ENCODE data around the gene PTPRD.

Gene PTPRD

DNA sequence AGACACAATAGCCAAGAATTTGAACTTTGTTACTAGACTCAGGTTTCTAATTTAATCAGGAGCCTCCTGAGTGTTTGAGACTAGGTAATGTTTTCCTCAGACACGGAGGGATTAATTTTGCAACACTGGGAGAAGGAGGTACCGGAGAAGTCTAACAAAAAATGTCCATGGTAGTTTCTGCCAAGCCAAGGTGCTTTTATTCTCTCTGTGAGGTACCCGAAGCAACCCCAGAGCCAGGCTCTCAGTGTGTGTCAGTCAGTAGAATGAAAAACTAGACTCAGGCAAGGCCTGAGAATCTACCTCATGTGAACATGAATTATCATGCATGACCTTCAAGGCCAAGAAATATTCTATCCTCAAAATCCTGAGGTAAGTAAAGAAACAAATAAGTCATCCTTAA is 1832.4 kb downstream of the PTPRD start:
- TF ChIP-seq, protein P1, sequence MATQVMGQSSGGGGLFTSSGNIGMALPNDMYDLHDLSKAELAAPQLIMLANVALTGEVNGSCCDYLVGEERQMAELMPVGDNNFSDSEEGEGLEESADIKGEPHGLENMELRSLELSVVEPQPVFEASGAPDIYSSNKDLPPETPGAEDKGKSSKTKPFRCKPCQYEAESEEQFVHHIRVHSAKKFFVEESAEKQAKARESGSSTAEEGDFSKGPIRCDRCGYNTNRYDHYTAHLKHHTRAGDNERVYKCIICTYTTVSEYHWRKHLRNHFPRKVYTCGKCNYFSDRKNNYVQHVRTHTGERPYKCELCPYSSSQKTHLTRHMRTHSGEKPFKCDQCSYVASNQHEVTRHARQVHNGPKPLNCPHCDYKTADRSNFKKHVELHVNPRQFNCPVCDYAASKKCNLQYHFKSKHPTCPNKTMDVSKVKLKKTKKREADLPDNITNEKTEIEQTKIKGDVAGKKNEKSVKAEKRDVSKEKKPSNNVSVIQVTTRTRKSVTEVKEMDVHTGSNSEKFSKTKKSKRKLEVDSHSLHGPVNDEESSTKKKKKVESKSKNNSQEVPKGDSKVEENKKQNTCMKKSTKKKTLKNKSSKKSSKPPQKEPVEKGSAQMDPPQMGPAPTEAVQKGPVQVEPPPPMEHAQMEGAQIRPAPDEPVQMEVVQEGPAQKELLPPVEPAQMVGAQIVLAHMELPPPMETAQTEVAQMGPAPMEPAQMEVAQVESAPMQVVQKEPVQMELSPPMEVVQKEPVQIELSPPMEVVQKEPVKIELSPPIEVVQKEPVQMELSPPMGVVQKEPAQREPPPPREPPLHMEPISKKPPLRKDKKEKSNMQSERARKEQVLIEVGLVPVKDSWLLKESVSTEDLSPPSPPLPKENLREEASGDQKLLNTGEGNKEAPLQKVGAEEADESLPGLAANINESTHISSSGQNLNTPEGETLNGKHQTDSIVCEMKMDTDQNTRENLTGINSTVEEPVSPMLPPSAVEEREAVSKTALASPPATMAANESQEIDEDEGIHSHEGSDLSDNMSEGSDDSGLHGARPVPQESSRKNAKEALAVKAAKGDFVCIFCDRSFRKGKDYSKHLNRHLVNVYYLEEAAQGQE (IDR thresholded peaks at IDR 0.05; ENCODE audit: insufficient read depth in 1 of 2, low read depth in 2 of 2, low read length in 2 of 2): no peak
- TF ChIP-seq SIN3A (IDR thresholded peaks at IDR 0.05; ENCODE audit: borderline replicate concordance, insufficient read depth, low read length) (no peak), TAF1 (IDR thresholded peaks at IDR 0.05; ENCODE audit: borderline replicate concordance, insufficient read depth, low read length) (no peak), POLR2AphosphoS5 (IDR thresholded peaks at IDR 0.05; ENCODE audit: low read depth, low read length) (no peak), FOXP2 (optimal IDR thresholded peaks at IDR 0.05; ENCODE audit: borderline replicate concordance, extremely low read depth, extremely low read length, insufficient read depth) (no peak)

DNA sequence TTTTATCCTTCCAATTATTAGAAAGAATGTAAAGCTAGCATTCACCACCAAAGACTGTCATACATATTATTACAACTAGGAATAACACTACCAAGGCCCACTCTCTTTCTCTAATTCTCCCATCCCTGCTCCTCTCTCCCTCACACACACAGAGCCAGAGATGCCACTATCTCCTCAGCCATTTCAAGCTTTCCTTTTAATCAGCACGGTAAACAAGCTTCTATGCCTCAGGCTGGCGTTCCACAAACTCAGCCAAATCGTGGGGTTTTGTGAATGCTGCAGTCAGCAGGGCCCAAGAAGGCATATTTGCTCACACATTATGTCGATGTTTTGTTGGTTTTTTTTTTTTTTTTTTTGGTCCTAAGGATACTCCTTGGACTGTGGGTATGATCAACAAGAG is 1833.3 kb downstream of the PTPRD start:
- TF ChIP-seq TAF1 (IDR thresholded peaks at IDR 0.05; ENCODE audit: borderline replicate concordance, insufficient read depth, low read length) (no peak), POLR2AphosphoS5 (IDR thresholded peaks at IDR 0.05; ENCODE audit: low read depth, low read length) (no peak), FOXP2 (optimal IDR thresholded peaks at IDR 0.05; ENCODE audit: borderline replicate concordance, extremely low read depth, extremely low read length, insufficient read depth) (no peak), SIN3A (IDR thresholded peaks at IDR 0.05; ENCODE audit: borderline replicate concordance, insufficient read depth, low read length) (no peak)
- TF ChIP-seq, protein P1 (IDR thresholded peaks at IDR 0.05; ENCODE audit: insufficient read depth in 1 of 2, low read depth in 2 of 2, low read length in 2 of 2): no peak

DNA sequence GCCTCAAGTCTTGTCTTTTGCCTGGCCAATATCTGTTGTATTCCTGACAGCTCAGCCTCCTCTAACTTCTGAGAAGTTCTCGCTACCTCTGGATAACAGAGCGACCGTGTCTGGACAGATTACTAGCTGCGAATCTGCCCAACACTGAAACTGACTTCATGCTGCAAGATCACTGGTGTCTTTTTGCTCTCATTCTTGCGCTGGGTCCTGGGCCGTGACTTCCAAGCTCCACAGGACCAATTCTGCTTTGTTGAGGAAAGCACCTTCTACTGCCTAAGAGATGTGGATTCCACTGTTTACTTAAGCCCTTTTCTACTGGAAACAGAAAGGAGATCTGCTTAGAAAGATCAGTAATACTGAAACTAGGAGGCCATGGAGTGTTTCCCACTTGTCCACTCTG is 1834.4 kb downstream of the PTPRD start:
- no peak for TF ChIP-seq TAF1 (IDR thresholded peaks at IDR 0.05; ENCODE audit: borderline replicate concordance, insufficient read depth, low read length)
- no peak for TF ChIP-seq POLR2AphosphoS5 (IDR thresholded peaks at IDR 0.05; ENCODE audit: low read depth, low read length)
- TF ChIP-seq FOXP2 (optimal IDR thresholded peaks at IDR 0.05; ENCODE audit: borderline replicate concordance, extremely low read depth, extremely low read length, insufficient read depth): no peak
- TF ChIP-seq, protein P1 (IDR thresholded peaks at IDR 0.05; ENCODE audit: insufficient read depth in 1 of 2, low read depth in 2 of 2, low read length in 2 of 2): no peak
- TF ChIP-seq SIN3A (IDR thresholded peaks at IDR 0.05; ENCODE audit: borderline replicate concordance, insufficient read depth, low read length): no peak

DNA sequence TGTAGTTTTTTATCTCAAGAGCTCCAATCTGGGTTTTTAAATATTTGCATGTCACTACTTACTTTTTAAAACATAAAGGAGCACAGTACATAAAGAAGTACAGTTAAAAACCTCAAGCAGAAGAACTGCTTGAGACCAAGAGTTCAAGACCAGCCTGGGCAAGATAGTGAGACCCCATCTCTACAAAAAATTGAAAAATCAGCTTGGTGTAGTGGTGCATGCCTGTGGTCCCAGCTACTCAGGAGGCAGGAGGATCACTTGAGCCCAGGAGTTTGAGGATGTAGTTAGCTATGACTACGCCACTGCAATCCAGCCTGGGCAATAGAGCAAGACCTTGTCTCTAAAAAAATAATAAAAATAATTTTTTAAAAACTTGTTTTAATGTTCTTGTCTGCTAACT is 1840.5 kb downstream of the PTPRD start:
- TF ChIP-seq SIN3A (IDR thresholded peaks at IDR 0.05; ENCODE audit: borderline replicate concordance, insufficient read depth, low read length) (no peak), POLR2AphosphoS5 (IDR thresholded peaks at IDR 0.05; ENCODE audit: low read depth, low read length) (no peak), FOXP2 (optimal IDR thresholded peaks at IDR 0.05; ENCODE audit: borderline replicate concordance, extremely low read depth, extremely low read length, insufficient read depth) (no peak)
- TF ChIP-seq, protein P1 (IDR thresholded peaks at IDR 0.05; ENCODE audit: insufficient read depth in 1 of 2, low read depth in 2 of 2, low read length in 2 of 2): no peak

DNA sequence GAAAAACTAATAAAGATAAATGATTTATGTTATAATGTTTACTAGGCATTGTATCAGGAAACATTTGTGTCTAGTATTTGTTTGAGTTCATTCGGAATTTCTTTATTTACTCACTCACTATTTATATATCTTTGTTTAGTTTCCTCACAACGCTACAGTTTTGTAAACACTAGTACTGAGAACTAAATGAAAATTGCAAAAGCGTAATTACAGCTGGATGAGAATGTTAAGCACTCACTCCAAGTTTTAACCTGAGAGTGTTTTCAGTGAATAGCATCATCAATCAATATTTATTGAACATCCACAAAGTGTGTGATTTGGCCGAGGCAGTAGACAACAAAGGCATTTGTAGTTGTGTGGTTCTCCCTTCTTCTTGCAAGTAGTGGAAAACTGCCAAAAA is 1843.6 kb downstream of the PTPRD start:
- TF ChIP-seq, protein P1 (IDR thresholded peaks at IDR 0.05; ENCODE audit: insufficient read depth in 1 of 2, low read depth in 2 of 2, low read length in 2 of 2): no peak
- TF ChIP-seq FOXP2 (optimal IDR thresholded peaks at IDR 0.05; ENCODE audit: borderline replicate concordance, extremely low read depth, extremely low read length, insufficient read depth) (no peak), POLR2AphosphoS5 (IDR thresholded peaks at IDR 0.05; ENCODE audit: low read depth, low read length) (no peak), TAF1 (IDR thresholded peaks at IDR 0.05; ENCODE audit: borderline replicate concordance, insufficient read depth, low read length) (no peak), SIN3A (IDR thresholded peaks at IDR 0.05; ENCODE audit: borderline replicate concordance, insufficient read depth, low read length) (no peak)

Measured in PFSK-1 (cell line).